HG02885 (cell line): ENCODE measurements around the gene ZNF207.
"Not testable (repeated sequence)": the region's sequence is repeated elsewhere in the genome, so short reads cannot be mapped to it uniquely, and the experiment has no call there.

Experiments
- ATAC-seq: cut with Tn5 transposase; IDR thresholded peaks from one replicate; pipeline ENCODE4 v1.9.1; 2021; ENCODE audit warnings: mild to moderate bottlenecking; ENCODE audit not compliant: unreplicated experiment, poor library complexity

Gene ZNF207

DNA sequence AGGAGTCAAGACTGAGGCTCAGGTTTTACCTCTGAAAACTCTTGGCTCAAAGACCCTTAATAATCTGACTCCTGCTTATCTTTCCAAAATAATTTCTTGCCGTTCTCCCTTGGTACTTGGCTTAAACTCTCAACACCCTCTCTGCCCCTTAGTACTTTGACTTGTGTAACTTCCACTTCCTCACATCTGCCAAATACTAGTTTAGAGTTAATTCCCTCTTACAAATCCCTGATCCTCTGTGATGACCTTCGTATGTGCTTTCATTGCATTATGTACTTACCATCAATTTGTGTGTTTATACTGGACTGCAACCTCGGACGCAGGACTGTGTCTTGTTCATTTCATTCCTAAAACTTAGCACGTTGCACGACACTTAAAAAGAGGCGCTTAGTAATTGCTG, 35.2 kb downstream of the ZNF207 start:
- ATAC-seq, result no peak

DNA sequence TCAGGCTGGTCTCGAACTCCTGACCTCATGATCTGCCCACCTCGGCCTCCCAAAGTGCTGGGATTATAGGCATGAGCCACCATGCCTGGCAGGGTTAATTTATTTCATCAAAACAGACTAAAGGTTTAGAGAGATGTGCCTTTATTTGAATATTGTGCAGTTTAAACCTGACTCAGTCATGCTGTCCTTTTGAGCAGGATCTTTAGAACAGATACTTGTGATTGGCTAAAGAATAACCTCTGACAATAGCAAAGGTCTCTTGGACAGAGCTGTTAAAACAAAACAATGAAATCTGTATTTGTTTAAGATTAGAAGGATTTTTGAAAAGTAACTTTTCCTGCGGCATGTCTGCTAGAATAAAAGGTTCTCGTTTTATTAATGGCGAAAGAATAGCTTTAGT, 36.0 kb downstream of the ZNF207 start:
- ATAC-seq, result no peak

DNA sequence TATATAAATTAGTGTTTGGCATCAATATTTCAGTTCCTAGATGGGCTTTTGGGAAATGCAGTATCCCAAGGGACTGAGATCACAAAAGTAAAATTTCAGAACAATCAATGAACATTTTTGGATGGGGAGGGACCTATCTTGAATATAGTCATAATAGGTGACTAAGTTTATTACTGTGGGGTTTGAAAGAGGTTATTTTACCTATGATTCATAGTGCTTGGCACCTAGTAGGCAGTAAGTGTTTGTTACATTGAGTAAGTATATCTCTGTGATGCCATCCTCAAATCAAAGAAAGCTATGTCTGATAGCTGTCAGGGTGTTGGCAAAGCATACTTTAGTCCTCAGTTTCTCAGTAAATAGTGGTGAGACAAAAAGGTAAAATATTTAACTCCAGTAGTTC, 36.9 kb downstream of the ZNF207 start:
- ATAC-seq, result no peak

GRCh38 chr17:32388128-32388527, 38.2 kb downstream of the ZNF207 start:
- not testable (repeated sequence) for ATAC-seq

DNA sequence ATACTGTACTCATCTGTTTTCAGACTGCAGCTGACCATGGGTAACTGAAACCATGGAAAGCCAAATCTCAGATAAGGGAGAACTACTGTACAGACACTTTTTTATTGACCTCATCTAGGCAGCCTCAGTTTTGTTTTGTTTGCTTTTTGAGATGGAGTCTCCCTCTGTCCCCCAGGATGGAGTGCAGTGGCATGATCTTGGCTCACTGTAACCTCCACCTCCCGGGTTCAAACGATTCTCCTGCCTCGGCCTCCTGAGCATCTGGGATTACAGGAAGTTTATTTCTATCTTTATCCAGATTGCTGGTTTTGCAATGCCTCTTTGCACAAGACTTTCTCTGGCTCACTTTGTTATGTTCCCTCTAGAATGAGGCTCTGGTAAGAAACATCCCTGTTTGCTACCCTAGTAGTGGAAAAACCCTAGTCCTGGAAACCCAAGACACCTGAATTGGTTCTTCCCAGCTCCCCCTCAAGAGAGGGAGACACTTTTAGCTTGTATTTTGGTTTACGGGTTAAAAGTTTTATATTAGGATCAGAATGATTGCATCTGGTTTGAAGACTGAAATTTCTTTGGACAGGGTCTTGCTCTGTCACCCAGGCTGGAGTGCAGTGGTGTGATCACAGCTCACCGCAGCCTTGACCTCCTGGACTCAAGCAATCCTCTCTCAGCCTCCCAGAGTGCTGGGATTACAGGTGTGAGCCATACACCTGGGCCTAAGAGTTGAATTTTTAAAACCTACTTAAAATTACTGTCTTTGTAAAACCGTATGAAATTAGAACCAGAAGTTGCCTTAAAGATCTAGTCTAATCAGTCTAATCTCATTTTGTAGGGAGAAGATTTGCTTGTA, 38.9 kb downstream of the ZNF207 start:
- no peak for ATAC-seq

DNA sequence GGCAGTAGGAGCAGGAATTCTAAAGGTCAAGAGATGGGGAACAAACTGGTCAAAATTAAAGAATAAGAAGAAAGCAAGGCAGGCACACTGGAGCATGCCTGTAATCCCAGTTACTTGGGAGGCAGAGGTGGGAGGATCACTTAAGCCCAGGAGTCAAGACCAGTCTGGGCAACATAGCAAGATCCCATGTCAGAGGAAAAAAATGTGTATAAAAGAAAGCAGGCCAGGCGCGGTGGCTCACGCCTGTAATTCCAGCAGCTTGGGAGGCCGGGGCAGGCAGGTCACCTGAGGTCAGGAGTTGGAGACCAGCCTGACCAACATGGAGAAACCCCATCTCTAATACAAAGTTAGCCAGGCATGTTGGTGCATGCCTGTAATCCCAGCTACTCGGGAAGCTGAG, 43.9 kb downstream of the ZNF207 start:
- ATAC-seq, result no peak

- ATAC-seq, result no peak
Measured at GRCh38 chr17:32396343-32396742, 46.4 kb downstream of the ZNF207 start.

DNA sequence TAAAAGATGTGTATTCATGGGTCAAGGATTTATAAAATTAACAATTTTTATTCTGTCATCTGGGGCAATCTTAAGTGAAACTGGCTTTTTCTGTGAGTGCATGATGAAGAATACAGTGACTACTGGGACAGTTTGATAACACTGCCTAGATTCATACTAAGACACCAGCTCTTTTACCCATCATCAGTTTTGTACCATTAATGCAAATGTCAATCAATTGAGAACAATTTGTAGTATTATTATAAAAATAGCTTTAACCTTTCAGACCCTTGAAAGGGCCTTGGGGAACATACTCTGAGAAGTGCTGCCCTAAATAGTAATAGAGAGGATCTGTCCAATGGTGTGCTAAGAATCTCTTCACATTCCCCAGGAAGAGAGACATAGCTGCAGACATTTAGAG, 49.0 kb downstream of the ZNF207 start:
- ATAC-seq, result no peak

GRCh38 chr17:32410085-32410484, 60.1 kb downstream of the ZNF207 start:
- not testable (repeated sequence) for ATAC-seq

GRCh38 chr17:32426894-32427293, 76.9 kb downstream of the ZNF207 start:
- ATAC-seq, result no peak

- ATAC-seq, result no peak
Measured at GRCh38 chr17:32429598-32429997, 79.6 kb downstream of the ZNF207 start.
